Keratinocyte (primary cell): ENCODE results near the gene CYB5A. TPM values are rescaled to one million over a fixed set of nuclear protein-coding genes. Genes with fewer than 3 reads are reported as not detected.

Experiments
- DNase-seq: peaks from one replicate; pipeline ENCODE4 v3.0.0-alpha.2; 2011; ENCODE audit warnings: low read depth, missing footprints, low spot score
- FAIRE-seq: peaks from 2 replicates; lab custom pipeline; 2011; peaks lifted over from hg19 to GRCh38; lab: Jason Lieb, UNC
- H2AFZ ChIP-seq: 2 replicates; pipeline ENCODE4 v1.6.0; 2012; ENCODE audit warnings: low read length, control low read depth, inconsistent platforms; ENCODE audit not compliant: control insufficient read depth
- H3K27ac ChIP-seq: 2 replicates; pipeline ENCODE4 v1.5.1; 2011; ENCODE audit warnings: low read length; ENCODE audit not compliant: control insufficient read depth, insufficient read depth
- H3K27me3 ChIP-seq: 3 replicates; pipeline ENCODE4 v1.6.0; 2011; ENCODE audit warnings: low read length; ENCODE audit not compliant: control insufficient read depth, insufficient read depth; ENCODE audit errors: extremely low read depth
- H3K36me3 ChIP-seq, 2 experiments: 2 replicates in 1 of 2; 3 replicates in 1 of 2; pipeline ENCODE4 v1.5.1; 2011; ENCODE audit warnings: low read length in 2 of 2, mild to moderate bottlenecking in 1 of 2; ENCODE audit not compliant: control insufficient read depth in 2 of 2, insufficient read depth in 2 of 2; ENCODE audit errors: extremely low read depth in 1 of 2
- H3K4me1 ChIP-seq: 3 replicates; pipeline ENCODE4 v1.5.1; 2011; ENCODE audit warnings: low read length; ENCODE audit not compliant: control insufficient read depth, insufficient read depth; ENCODE audit errors: extremely low read depth
- H3K4me2 ChIP-seq: 3 replicates; pipeline ENCODE4 v1.6.0; 2011; ENCODE audit warnings: low read depth, low read length; ENCODE audit not compliant: control insufficient read depth, insufficient read depth; ENCODE audit errors: extremely low read depth
- H3K4me3 ChIP-seq, 3 experiments: fragments of 200-600 bp in 1 of 3; sonication (generic) in 1 of 3; 2 replicates in 2 of 3; 3 replicates in 1 of 3; pipeline ENCODE4 v1.5.1; 2011 to 2016; ENCODE audit warnings: low read length in 3 of 3, mild to moderate bottlenecking in 3 of 3, control low read depth in 2 of 3, inconsistent platforms in 1 of 3, low read depth in 1 of 3, mixed read lengths in 1 of 3, mixed run types in 1 of 3, moderate library complexity in 1 of 3; ENCODE audit not compliant: control insufficient read depth in 2 of 3, insufficient read depth in 2 of 3; ENCODE audit errors: extremely low read depth in 1 of 3
- H3K79me2 ChIP-seq: 2 replicates; pipeline ENCODE4 v1.6.0; 2012; ENCODE audit warnings: low read length; ENCODE audit not compliant: control insufficient read depth, insufficient read depth
- H3K9ac ChIP-seq: 3 replicates; pipeline ENCODE4 v1.6.0; 2011; ENCODE audit warnings: low read length; ENCODE audit not compliant: control insufficient read depth, insufficient read depth; ENCODE audit errors: extremely low read depth
- H3K9me1 ChIP-seq: 3 replicates; pipeline ENCODE4 v1.6.0; 2011; ENCODE audit warnings: low read length; ENCODE audit not compliant: control insufficient read depth, insufficient read depth; ENCODE audit errors: extremely low read depth
- H3K9me3 ChIP-seq: 2 replicates; pipeline ENCODE4 v1.5.1; 2012; ENCODE audit warnings: low read depth, low read length; ENCODE audit not compliant: control insufficient read depth
- H4K20me1 ChIP-seq: 3 replicates; pipeline ENCODE4 v1.6.0; 2011; ENCODE audit warnings: low read length; ENCODE audit not compliant: control insufficient read depth, insufficient read depth; ENCODE audit errors: extremely low read depth
- CTCF ChIP-seq, 3 experiments: IDR thresholded peaks in 1 of 3; conservative IDR thresholded peaks in 1 of 3; optimal IDR thresholded peaks in 1 of 3; 2 replicates in 2 of 3; 3 replicates in 1 of 3; pipeline versions ENCODE3 to v1.5.1; 2011; ENCODE audit warnings: low read length in 3 of 3, mild to moderate bottlenecking in 3 of 3, moderate library complexity in 2 of 3, control low read depth in 1 of 3, inconsistent platforms in 1 of 3; ENCODE audit not compliant: insufficient read depth in 2 of 3; ENCODE audit errors: extremely low read depth in 1 of 3
- EZH2 ChIP-seq: IDR thresholded peaks from one replicate; pipeline ENCODE4 v1.6.1; 2012; ENCODE audit warnings: inconsistent platforms, mild to moderate bottlenecking, low read length, moderate library complexity
- dilution Hi-C: fragments of 300-500 bp; cut with MboI; formaldehyde crosslinking; loops from one replicate; pipeline ENCODE4 v1.7.0; 2020; ENCODE audit warnings: low sequenced_read_pairs; ENCODE audit not compliant: extremely low pct_ligation_motif_present
- polyA plus RNA-seq, 5 experiments: library from polyadenylated mRNA; depleted of rRNA in 3 of 5; stranded (reverse) in 3 of 5; stranded (forward) in 1 of 5; unstranded in 1 of 5; fragments of >200 nt; gene quantifications; 1 replicate in 1 of 5; 2 replicates in 3 of 5; 3 replicates in 1 of 5; pipeline versions ENCODE4 v1.2.1 to v1.2.3, GENCODE V29; 2011 to 2012; ENCODE audit warnings: missing spikeins in 2 of 5, low read depth in 1 of 5, low replicate concordance in 1 of 5

CYB5A gene
- polyA plus RNA-seq, 1 donor (not counting 4 experiments of a cell fraction or from before 2014, with no cell fraction given), result 49.4 TPM

- Histone ChIP-seq H3K9me1 (no peaks in the 10 kb centered on the region), H3K4me1 (peaks cover 2% of the 10 kb centered on the region), H3K27me3 (no peaks in the 10 kb centered on the region), H3K4me2 (no peak overlapping the region), H4K20me1 (no peaks in the 10 kb centered on the region), H3K9me3 (no peaks in the 10 kb centered on the region), H3K36me3 (no peaks in the 10 kb centered on the region), H3K4me3 (no peak overlapping the region), H3K79me2 (no peaks in the 10 kb centered on the region), H3K27ac (no peak overlapping the region), H3K9ac (no peak overlapping the region), H2AFZ (no peak overlapping the region)
- no peak for DNase-seq
- FAIRE-seq, result no peak
- dilution Hi-C loops, result no loop called here
- no peak for TF ChIP-seq EZH2
- no peak for TF ChIP-seq CTCF (optimal IDR thresholded peaks at IDR 0.05 in 1 of 3, IDR thresholded peaks at IDR 0.05 in 1 of 3, conservative IDR thresholded peaks at IDR 0.05 in 1 of 3; ENCODE audit: extremely low read depth in 1 of 3, insufficient read depth in 2 of 3, low read length in 3 of 3)
These were observed 23.6 kb downstream of the CYB5A start for GRCh38 chr18:74268175-74268574.

- no peaks in the 10 kb centered on the region for H3K4me1 ChIP-seq
- H3K9me3 ChIP-seq, result no peaks in the 10 kb centered on the region
- no peak for TF ChIP-seq CTCF (optimal IDR thresholded peaks at IDR 0.05 in 1 of 3, IDR thresholded peaks at IDR 0.05 in 1 of 3, conservative IDR thresholded peaks at IDR 0.05 in 1 of 3; ENCODE audit: extremely low read depth in 1 of 3, insufficient read depth in 2 of 3, low read length in 3 of 3)
- no peaks in the 10 kb centered on the region for H3K36me3 ChIP-seq
- no peaks in the 10 kb centered on the region for H3K27me3 ChIP-seq
- H3K9ac ChIP-seq, result no peak overlapping the region
- H3K4me2 ChIP-seq, result no peak overlapping the region
- no peaks in the 10 kb centered on the region for H4K20me1 ChIP-seq
- no peaks in the 10 kb centered on the region for H3K9me1 ChIP-seq
- dilution Hi-C loops, result no loop called here
- no peaks in the 10 kb centered on the region for H3K79me2 ChIP-seq
- no peak overlapping the region for H3K4me3 ChIP-seq
- H2AFZ ChIP-seq, result no peak overlapping the region
- H3K27ac ChIP-seq, result no peak overlapping the region
- DNase-seq (no peak), FAIRE-seq (no peak)
These were observed 25.6 kb downstream of the CYB5A start for GRCh38 chr18:74266161-74266560.
